ENCODE data around the gene UBP1.
"Not testable (repeated sequence)": the region's sequence is repeated elsewhere in the genome, so short reads cannot be mapped to it uniquely, and the experiment has no call there.

The UBP1 gene

GRCh38 chr3:33364060-33364459, 76.1 kb downstream of the UBP1 start:
- no peak for DNase-seq (ENCODE audit: low read depth)
- TF ChIP-seq, protein P1, sequence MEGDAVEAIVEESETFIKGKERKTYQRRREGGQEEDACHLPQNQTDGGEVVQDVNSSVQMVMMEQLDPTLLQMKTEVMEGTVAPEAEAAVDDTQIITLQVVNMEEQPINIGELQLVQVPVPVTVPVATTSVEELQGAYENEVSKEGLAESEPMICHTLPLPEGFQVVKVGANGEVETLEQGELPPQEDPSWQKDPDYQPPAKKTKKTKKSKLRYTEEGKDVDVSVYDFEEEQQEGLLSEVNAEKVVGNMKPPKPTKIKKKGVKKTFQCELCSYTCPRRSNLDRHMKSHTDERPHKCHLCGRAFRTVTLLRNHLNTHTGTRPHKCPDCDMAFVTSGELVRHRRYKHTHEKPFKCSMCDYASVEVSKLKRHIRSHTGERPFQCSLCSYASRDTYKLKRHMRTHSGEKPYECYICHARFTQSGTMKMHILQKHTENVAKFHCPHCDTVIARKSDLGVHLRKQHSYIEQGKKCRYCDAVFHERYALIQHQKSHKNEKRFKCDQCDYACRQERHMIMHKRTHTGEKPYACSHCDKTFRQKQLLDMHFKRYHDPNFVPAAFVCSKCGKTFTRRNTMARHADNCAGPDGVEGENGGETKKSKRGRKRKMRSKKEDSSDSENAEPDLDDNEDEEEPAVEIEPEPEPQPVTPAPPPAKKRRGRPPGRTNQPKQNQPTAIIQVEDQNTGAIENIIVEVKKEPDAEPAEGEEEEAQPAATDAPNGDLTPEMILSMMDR (IDR thresholded peaks at IDR 0.05; ENCODE audit: low read length, missing control alignments) = no peak
- H3K4me3 ChIP-seq (replicated peaks; ENCODE audit: low read depth, low read length) = no peak overlapping the region

- TF ChIP-seq, protein P1 (IDR thresholded peaks at IDR 0.05; ENCODE audit: low read length, missing control alignments) = no peak
- H3K4me3 ChIP-seq (replicated peaks; ENCODE audit: low read depth, low read length) = no peak overlapping the region
- no peak for DNase-seq (ENCODE audit: low read depth)
Measured at GRCh38 chr3:33363113-33363800, 76.9 kb downstream of the UBP1 start.

DNA sequence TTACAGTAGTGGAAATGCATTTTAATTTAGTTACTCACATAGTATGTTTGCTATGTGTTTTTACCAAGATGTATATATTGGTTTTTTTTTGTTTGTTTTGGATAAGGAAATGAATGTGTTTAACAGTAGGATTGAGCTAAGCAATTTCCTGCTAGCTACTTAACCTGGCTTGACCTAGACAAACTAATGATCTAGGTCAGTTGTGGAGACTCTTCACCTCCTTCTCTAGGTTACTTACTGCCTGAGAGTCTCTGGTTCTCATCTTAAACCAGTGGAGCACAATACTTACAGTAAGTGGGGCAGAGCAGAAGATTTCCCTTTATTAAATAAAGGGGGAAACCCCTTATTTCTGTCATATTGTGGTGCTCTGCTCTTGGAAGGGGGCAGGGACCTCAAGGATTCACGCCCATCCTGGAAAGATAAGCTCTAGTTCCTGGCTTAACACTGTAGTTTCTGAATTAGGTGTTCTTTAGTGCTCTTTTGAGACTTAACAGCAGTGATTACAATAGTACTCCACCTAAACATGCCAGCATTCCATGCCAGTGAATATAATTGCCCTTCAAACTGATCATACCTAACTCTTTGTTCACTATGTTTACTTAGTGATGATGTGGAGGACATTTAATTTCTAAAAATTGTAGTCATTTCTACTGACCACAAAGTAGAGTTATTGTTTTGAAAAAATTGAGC, 79.9 kb downstream of the UBP1 start:
- no peak overlapping the region for H3K4me3 ChIP-seq (replicated peaks; ENCODE audit: low read depth, low read length)
- peak; percentile 66 for DNase-seq (ENCODE audit: low read depth)

DNA sequence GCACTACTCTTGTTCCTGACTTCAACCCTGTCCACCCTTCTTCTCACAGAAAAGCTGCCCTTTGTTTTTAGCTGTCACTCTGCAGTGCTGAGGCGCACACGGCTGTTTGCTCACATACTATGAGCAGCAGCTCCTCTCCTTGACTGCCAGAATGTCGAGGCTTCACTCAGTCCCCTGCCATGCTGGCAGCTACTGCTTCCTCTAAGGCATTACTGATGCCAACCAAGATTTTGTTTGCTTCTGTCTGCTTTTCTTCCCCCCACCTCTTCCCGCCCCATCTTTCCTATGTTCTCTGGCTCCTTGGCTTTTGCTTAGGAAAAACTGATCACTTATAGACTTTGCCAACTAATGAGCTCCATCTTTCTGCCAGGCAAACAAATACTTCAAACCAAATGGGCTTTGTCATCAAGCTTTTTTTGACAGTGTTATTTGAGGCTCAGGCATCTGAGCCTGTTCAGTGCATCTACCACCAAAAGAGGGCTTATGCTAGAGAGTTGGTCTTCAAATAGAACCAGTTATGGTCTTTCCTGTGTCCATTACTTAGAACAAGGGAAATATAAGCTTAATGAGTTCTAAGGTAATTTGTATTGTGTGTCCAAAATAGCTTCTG, 81.9 kb downstream of the UBP1 start:
- DNase-seq (ENCODE audit: low read depth) = no peak
- TF ChIP-seq, protein P1 (IDR thresholded peaks at IDR 0.05; ENCODE audit: low read length, missing control alignments) = no peak
- H3K4me3 ChIP-seq (replicated peaks; ENCODE audit: low read depth, low read length) = no peak overlapping the region

More for the DNA sequence above, 79.9 kb downstream of the UBP1 start:
- TF ChIP-seq, protein P1 (IDR thresholded peaks at IDR 0.05; ENCODE audit: low read length, missing control alignments) = no peak

- DNase-seq (ENCODE audit: low read depth) = peak; percentile 65
- TF ChIP-seq, protein P1 (IDR thresholded peaks at IDR 0.05; ENCODE audit: low read length, missing control alignments) = no peak
- H3K4me3 ChIP-seq (replicated peaks; ENCODE audit: low read depth, low read length) = no peak overlapping the region
Measured at GRCh38 chr3:33355611-33356010, 84.6 kb downstream of the UBP1 start.

GRCh38 chr3:33339758-33340157, 100.4 kb downstream of the UBP1 start:
- DNase-seq (ENCODE audit: low read depth) = no peak
- TF ChIP-seq, protein P1 (IDR thresholded peaks at IDR 0.05; ENCODE audit: low read length, missing control alignments) = no peak
- no peak overlapping the region for H3K4me3 ChIP-seq (replicated peaks; ENCODE audit: low read depth, low read length)

GRCh38 chr3:33338936-33339465, 101.2 kb downstream of the UBP1 start:
- not testable (repeated sequence) for DNase-seq (ENCODE audit: low read depth); H3K4me3 ChIP-seq (replicated peaks; ENCODE audit: low read depth, low read length)

Data from fibroblast of pulmonary artery (primary cell).